Brain pericyte (primary cell): ENCODE results near the gene C16orf95.
"Not testable (repeated sequence)": the region's sequence is repeated elsewhere in the genome, so short reads cannot be mapped to it uniquely, and the experiment has no call there.

Source experiments
- DNase-seq: peaks from one replicate; pipeline ENCODE4 v3.0.0-alpha.2; 2012; ENCODE audit warnings: low read depth, low spot score

The C16orf95 gene

DNA sequence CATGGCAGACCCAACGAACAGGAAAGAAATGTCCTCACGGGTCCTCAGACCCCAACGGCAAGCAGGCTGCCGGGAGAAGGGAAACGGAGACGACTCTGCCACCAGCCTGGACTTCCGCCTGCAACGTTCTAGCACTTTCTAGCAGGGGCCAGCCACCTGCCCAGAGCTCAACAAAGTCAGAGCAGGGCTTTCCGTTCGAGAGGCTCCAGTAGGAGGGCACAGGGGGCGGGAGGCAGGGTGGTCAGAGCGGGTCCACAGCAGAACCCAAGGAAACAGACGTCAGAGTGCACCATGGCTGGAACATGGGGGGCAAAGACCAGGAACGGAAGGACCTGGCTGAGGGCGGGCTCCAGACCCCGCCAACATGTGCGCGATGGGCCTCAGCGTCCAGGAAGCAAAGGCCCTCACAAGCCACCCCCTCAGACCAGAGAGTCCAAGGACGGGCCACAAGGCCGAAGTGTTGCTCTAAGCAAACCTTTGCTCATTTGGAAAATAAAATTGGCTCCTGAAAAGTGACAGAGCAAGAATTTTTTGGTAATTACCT, 29.4 kb upstream of the C16orf95 start:
- no peak for DNase-seq

DNA sequence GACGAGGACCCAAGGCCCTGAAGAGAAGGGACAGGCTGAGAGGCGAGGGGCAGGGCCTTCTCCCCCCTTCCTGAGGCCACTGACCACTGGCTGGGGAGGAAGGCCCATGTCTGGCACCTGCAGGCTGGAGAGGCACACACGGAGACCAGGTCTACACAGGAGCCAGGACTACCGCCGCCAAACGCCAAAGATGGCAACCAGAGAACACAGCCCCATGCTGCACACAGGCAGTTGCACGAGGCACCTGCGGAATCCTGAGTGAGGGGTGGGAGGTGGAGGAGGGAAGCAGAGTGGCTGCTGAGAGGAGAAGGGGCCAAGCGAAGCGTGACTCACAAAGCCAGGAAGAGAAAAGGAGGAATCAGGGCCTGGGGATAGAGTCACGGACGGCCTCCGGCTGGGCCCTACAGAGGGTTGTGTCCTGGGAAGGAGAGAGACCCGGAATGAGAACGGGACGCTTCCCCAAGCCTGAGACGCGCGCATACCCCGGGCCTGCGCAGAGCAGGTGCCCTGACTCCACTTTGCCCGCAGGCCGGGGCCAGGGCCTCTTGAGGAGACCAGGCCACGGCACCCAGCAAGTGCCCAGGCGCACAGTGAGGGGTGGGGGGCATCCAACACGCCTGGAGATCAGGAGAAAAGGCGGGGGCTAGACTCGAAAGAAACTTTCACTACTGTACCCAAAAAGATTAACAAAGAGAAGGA, 28.7 kb upstream of the C16orf95 start:
- DNase-seq, result no peak

DNA sequence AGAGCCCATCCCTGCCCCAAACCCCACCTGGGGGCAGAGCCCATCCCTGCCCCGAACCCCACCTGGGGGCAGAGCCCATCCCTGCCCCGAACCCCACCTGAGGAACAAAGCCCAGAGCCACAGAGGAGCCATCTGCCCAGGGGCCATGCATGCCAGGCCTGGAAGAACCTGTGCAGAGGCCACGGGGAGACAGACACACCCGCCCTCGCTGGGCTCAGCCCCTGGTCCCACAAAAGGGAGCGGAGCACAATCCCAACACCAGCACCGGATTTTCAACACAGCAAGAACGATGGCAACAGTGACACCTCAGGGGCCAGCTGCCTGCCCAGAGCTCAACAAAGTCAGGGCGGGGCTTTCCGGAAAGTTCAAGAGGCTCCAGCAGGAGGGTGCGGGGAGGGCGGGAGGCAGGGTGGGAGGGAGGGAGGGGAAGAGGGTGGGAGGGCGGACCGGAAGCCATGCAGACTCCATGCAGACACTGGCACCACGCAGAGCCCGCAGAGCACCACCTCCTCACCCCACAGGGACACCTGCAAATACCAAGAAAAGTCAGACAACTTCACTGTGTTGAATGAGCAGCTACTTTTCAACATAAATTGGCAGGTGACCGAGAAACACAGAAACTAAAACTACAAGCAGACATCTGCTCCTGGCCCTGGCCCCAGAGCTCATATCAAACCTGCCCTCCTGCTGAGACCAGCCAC, 27.9 kb upstream of the C16orf95 start:
- DNase-seq, result no peak

DNA sequence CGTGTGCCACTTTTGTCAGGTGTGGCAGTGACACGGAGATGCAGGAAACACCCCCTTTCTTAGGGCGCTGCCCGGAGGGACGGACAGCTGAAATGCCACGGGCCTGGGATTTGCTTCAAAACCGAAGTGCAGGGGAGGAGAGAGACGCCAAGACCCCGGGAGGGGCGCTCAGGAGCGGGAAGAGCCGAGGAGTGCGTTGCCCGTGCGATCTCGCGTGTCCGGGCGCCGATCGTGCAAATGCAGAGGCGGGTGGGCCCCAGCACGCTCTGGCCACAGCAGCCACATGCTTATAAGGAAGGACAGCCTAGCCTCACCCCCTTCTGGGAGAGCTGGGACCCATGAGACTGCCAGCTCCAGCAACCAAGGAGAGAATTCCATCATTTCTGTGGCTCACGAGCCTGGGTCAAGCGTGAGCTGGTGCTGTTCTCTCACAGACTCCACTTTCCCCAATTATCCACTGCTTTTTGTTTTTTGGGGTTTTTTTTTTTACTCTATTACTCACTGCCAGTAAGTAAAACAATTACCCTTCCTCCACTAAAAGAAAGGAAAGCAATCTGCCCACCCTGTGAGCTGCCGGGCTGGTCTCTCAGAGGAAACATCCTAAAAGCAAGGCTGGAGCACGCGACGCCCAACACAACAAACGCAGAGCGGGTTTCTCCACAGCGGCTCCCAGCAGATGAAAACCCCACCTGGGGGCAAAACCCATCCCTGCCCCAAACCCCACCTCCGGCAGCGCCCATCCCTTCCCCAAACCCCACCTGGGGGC, 27.2 kb upstream of the C16orf95 start:
- DNase-seq, result no peak

DNA sequence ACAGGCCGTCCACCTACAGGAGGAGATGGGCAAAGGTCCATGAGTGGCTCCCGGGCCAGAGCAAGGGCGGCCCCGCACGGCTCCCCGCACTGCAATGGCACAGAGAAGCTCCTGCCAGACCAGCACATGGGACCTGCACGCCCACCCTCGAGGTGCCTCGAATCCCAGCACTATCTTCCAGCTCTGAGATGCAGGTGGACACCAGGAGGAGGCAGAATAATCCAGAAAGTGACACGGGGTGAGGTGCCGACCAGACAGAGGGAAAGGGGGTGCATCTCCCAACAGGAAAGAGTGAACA, 26.5 kb upstream of the C16orf95 start:
- DNase-seq, result no peak

GRCh38 chr16:87342978-87343752, 26.0 kb upstream of the C16orf95 start:
- DNase-seq, result no peak

DNA sequence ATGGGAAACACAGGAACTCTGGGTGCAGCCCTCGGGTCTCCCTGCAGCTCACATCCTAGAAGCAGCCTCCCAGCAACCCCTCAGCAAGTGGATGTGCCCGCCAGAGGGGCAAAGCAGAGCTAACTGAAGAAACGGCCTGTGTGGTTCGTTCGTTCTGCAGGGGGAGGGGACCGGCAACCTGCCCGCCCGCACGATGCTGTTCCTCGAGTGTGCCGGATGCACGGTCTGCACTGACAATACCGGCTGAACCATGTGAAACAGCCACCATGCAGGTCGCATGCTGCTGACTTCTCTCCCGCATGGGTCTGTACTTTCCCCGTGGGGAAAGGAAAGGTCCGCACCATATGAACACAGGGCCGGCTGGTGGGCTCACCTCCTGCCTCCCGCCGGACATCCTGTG, 25.3 kb upstream of the C16orf95 start:
- no peak for DNase-seq

DNA sequence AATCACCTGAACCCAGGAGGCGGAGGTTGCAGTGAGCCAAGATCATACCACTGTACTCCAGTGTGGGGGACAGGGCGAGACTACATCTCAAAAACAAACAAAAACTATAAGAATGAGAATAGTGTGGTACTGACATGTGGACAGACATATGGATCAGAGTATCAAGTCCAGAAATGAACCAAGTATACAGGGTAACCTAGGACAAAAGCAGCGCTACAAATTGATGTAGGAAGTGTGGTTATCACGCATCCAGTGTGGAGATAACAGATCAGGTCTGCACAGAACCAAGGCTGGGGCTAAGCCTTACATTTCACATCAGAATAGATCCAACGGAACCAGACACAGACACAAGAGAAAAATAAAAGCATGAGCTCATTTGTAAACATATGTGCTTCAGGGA, 23.0 kb upstream of the C16orf95 start:
- no peak for DNase-seq

DNA sequence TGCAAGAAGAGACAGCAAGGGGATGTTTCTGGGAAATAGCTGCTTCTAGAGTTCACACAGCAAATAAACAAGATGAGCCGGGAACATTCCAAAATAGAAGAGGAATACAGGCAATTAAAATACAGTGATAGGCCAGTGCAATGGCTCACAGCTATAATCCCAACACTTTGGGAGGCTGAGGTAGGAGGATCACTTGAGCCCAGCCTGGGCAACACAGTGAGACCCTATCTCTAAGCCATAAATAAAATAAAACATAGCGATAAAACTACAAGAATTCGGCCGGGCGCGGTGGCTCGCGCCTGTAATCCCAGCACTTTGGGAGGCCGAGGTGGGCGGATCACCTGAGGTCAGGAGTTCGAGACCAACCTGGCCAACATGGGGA, 22.5 kb upstream of the C16orf95 start:
- not testable (repeated sequence) for DNase-seq

GRCh38 chr16:87339086-87339723, 22.0 kb upstream of the C16orf95 start:
- DNase-seq, result no peak

- no peak for DNase-seq
Observed at GRCh38 chr16:87338155-87338765, 21.1 kb upstream of the C16orf95 start.

DNA sequence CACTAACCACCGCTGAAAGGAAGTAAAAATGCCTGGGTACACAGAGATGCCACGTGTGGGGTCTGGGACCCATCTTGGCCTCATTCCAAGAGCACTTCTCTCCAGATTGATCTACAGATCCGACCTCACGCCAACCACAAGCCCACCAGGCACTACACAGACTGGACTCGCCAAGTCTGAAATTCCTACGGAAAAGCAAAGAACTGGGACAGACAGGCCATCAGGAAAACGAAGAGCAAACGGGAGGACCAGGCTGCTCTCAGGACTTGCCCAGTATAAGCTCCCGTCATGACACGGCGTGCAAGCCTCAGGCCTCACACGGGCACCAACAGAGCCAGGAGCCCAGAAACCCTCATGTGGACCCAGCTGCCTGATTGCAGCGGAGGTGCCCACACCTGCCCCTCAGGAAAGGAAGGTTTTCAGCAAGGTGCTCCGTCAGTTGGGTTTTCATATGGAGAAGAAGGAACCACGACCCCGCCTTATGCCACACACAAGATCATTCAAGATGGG, 20.1 kb upstream of the C16orf95 start:
- DNase-seq, result no peak

DNA sequence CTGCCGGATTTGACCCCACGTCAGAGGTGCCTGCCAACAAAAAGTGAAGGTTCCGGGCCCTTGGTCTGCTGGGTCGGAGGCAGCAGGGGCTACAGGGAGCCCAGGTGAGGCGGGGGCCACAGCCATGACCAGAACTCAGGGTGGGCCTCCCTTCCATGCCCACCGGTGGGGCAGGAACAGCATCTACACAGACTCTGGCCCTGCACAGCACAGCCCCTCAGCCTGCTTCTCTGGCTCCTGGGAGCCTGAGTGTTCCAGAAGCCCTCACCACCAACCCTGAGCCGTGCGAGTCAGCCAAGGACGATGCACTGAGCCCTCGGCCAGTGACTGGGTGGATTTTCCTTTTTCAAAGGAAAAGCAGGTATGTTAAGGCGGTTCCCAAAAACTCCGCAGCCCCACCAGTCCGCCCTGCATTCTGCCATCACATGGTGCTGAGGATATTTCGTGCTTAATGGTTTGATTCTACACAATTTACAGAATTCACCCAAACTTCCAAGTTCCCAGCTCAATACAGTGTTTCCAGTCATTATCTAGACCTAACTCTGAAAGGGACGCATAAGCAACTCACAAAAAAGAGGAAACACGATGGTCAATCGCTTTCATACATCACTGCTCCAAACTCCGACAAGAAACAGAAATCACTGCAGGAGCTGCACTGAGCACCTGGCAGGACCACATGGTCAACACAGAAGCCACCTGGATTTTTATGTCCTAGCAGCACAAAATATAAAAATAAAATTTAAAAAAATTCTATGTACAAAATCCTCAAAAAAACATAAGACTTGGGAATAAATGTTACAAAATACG, 19.4 kb upstream of the C16orf95 start:
- DNase-seq, result no peak

DNA sequence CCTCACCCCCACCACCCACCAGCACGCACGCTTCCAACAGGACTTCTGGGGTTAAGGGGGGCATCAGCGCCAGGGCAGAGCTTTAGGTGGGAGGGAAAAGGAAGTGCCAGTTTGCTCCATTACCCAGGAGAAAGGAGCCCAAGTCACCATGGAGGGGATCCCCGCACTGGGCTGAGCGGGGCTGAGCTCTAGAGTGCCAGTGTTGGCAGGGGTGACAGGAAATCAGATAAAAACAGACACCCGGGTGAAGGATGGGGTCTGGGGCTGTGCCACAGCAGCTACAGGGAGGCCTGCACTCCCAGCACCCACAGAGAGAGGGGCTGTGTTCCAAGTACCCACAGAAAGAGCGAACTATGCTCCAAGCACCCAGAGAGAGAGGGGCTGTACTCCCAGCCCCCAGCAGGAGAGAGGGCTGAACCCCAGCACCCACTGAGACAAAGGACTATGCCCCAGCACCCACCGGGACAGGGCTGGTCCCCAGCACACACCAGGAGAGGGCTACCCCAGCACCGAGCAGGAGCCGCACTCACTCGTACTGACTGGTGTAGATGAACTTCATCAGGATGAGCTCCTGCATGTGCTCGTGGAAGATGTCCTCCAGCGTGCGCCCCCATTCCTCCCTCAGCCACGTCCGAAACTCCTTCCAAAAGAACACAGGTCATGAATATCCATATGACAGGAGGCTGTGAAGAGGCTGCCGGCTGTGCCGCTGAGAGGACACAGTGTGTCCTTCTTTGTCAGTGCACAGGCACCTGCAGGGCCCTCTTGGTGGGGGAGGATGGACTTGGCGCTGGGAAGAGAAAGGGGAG, 18.6 kb upstream of the C16orf95 start:
- DNase-seq, result no peak

DNA sequence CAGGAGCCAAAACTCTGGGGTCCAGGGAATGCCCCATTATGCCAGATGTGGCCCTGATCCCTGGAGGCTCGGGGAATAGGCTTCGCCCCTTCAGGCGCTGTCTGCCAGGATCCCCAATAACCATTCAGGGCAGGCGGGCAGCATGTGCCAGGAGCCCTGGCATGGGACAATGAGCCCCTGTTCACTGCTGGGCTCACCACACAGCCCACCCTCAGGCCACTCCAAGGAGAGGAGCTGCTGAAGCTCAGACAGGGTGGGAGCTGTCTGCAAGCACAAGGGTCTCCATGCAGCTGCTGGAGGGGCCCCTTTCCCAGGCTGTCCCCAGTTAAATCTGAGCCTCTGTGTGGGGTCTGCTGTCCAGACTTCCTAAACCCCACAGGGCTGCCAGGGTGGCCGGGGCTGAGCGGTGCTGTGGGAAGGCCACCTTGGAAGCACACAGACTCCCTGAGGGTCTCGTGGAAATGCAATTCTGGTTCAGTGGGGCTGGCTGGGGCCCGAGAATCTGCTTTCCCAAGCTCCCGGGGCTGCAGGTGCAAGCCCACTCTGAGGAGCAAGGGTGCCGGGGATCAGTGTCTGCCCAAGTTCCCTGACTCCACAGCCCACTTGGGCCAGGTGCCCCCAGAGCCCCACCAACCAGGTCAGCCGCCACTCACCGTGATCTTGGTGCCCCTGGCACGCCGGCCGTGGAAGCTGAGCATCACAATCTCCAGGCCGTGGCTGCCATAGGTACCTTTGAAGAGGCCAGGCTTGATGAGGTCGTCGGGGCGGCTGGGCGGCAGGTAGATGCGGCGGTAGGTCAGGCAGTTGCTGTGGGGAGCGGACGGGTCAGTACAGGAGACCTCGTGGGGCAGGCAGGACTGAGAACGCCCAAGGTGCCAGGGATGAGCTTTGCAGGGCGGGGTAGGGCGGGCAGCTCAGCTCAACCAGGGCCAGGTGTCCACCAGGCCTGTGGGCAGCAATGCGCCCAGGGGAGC, 17.7 kb upstream of the C16orf95 start:
- DNase-seq, result no peak

GRCh38 chr16:87333581-87334331, 16.6 kb upstream of the C16orf95 start:
- no peak for DNase-seq

DNA sequence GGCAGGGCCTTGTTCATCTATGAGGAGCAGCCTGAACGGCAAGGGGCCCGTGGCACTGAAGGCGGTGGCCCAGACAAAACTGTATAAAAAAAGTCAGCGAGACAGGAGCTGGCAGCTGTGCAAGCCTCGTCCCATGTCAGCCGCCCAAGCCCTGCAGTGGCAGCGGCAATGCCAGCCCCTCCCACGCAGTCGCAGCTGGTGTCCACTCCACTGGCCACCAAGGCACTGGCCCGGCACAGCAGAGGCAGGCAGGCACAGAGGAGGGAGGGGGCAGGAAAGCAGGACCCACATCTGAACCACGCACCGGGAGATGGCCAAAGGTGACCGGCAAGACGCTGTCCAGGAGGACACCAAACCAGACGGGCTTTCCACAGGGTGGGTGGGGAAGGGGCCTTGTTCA, 15.9 kb upstream of the C16orf95 start:
- DNase-seq, result no peak
